T47D (cell line): ENCODE data around the gene ZNF296.

Source experiments
- DNase-seq, 2 experiments: peaks; one replicate each; pipeline versions ENCODE4 v3.0.0 to v3.0.0-alpha.2; 2011 to 2012; ENCODE audit warnings: low read depth in 1 of 2, low spot score in 1 of 2
- JUND ChIP-seq: IDR thresholded peaks from 2 replicates; pipeline ENCODE4 v1.6.1; 2012; ENCODE audit warnings: low read depth
- in situ Hi-C: cut with HindIII; loops from 2 replicates; pipeline ENCODE4 v1.10.0; 2016; ENCODE audit warnings: low sequenced_read_pairs, low pct_unique_long_range_greater_than_20kb

ZNF296 gene

GRCh38 chr19:45071545-45071938, 4.7 kb downstream of the ZNF296 start:
- in situ Hi-C loops, result no loop called here
- no peak for DNase-seq
- TF ChIP-seq JUND, result no peak

GRCh38 chr19:45070861-45071544, 5.3 kb downstream of the ZNF296 start:
- TF ChIP-seq JUND, result peak; percentile 50; the same call in 1 of the 2 replicates
- DNase-seq, result peak; percentile 68 to 92
- in situ Hi-C loops, result no loop called here

GRCh38 chr19:45070214-45070613, 6.1 kb downstream of the ZNF296 start:
- in situ Hi-C loops, result no loop called here
- TF ChIP-seq JUND, result no peak
- DNase-seq, result no peak

- in situ Hi-C loops, result no loop called here
- TF ChIP-seq JUND, result no peak
- peak; percentile 74 to 85 for DNase-seq
These were observed 7.2 kb downstream of the ZNF296 start for GRCh38 chr19:45069056-45069455.

GRCh38 chr19:45068041-45068440, 8.2 kb downstream of the ZNF296 start:
- in situ Hi-C loops, result no loop called here
- TF ChIP-seq JUND, result no peak
- no peak for DNase-seq

GRCh38 chr19:45066921-45067661, 9.2 kb downstream of the ZNF296 start:
- in situ Hi-C loops, result no loop called here
- DNase-seq, result no peak
- TF ChIP-seq JUND, result no peak

- no peak for DNase-seq
- TF ChIP-seq JUND, result no peak
- in situ Hi-C loops, result no loop called here
These were observed 12.2 kb downstream of the ZNF296 start for GRCh38 chr19:45063851-45064801.

GRCh38 chr19:45061965-45062364, 14.3 kb downstream of the ZNF296 start:
- in situ Hi-C loops, result no loop called here
- DNase-seq, result no peak
- no peak for TF ChIP-seq JUND

- in situ Hi-C loops, result no loop called here
- no peak for TF ChIP-seq JUND
- peak; percentile 64 to 83 for DNase-seq
These were observed 16.9 kb downstream of the ZNF296 start for GRCh38 chr19:45059258-45059965.

- no peak for DNase-seq
- TF ChIP-seq JUND, result no peak
- in situ Hi-C loops, result no loop called here
These were observed 17.6 kb downstream of the ZNF296 start for GRCh38 chr19:45058622-45059159.

GRCh38 chr19:45057444-45057843, 18.8 kb downstream of the ZNF296 start:
- DNase-seq, result no peak
- in situ Hi-C loops, result no loop called here
- no peak for TF ChIP-seq JUND

GRCh38 chr19:45056831-45057230, 19.4 kb downstream of the ZNF296 start:
- no peak for DNase-seq
- in situ Hi-C loops, result no loop called here
- no peak for TF ChIP-seq JUND
